ENCODE results near the gene FLNB. TPM values are rescaled to one million over a fixed set of nuclear protein-coding genes. Genes with fewer than 3 reads are reported as not detected.

The FLNB gene
- total RNA-seq, 1 donor from 2014 or later: 83.3 TPM

DNA sequence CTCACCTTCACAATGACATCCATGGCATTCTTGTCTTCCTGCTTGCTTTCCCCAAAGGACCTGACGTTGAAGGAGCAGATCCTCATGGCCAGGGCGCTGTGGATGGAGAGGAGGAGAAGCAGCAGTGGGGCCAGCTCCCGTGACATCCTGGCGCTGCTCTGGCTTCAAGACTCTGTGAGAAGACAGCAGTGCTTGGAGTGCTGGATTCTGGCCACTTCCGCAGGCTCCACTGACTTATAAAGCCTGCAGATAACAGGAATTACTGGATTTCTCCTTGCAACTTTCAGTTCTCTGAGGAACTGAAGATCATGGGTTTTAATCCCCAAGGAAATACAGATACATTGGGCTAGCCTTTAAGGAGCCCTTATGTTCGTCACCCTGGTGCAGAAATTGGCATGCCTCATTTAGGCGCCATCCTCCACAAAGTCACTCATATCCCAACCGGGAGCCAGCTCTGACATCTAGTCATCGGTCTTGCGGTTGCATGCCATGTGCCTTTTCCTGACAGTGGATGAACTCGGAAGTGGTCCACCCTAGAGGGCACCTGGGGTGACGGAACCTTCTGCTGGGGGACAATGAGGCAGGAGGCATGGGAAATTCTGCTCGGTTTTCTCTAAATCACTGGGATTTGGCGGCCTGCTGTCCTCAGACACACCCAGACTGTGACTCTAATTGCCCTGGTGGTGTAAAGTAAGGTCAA lies 202.7 kb downstream of the FLNB start, which contains the start of gene DNASE1L3:
DNASE1L3 (minus strand) TSS at position 212 of the 700 bp plus-strand sequence; CDS start at position 146, 66 bp downstream.
- DNase-seq (no peak), ATAC-seq (no peak)
- H3K4me3 ChIP-seq: no peak within 1 kb of the TSS
- no peaks in the 10 kb centered on the region for H3K36me3 ChIP-seq
- intact Hi-C loops (cut with DNase I): no loop called here
- TF ChIP-seq, protein P1, sequence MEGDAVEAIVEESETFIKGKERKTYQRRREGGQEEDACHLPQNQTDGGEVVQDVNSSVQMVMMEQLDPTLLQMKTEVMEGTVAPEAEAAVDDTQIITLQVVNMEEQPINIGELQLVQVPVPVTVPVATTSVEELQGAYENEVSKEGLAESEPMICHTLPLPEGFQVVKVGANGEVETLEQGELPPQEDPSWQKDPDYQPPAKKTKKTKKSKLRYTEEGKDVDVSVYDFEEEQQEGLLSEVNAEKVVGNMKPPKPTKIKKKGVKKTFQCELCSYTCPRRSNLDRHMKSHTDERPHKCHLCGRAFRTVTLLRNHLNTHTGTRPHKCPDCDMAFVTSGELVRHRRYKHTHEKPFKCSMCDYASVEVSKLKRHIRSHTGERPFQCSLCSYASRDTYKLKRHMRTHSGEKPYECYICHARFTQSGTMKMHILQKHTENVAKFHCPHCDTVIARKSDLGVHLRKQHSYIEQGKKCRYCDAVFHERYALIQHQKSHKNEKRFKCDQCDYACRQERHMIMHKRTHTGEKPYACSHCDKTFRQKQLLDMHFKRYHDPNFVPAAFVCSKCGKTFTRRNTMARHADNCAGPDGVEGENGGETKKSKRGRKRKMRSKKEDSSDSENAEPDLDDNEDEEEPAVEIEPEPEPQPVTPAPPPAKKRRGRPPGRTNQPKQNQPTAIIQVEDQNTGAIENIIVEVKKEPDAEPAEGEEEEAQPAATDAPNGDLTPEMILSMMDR (IDR thresholded peaks at IDR 0.05): no peak
- H3K27ac ChIP-seq: no peak within 1 kb of the TSS
- H3K9me3 ChIP-seq: no peaks in the 10 kb centered on the region
- peaks cover 15% of the 10 kb centered on the region for H3K4me1 ChIP-seq
- no peaks in the 10 kb centered on the region for H3K27me3 ChIP-seq (ENCODE audit: low read depth)

DNA sequence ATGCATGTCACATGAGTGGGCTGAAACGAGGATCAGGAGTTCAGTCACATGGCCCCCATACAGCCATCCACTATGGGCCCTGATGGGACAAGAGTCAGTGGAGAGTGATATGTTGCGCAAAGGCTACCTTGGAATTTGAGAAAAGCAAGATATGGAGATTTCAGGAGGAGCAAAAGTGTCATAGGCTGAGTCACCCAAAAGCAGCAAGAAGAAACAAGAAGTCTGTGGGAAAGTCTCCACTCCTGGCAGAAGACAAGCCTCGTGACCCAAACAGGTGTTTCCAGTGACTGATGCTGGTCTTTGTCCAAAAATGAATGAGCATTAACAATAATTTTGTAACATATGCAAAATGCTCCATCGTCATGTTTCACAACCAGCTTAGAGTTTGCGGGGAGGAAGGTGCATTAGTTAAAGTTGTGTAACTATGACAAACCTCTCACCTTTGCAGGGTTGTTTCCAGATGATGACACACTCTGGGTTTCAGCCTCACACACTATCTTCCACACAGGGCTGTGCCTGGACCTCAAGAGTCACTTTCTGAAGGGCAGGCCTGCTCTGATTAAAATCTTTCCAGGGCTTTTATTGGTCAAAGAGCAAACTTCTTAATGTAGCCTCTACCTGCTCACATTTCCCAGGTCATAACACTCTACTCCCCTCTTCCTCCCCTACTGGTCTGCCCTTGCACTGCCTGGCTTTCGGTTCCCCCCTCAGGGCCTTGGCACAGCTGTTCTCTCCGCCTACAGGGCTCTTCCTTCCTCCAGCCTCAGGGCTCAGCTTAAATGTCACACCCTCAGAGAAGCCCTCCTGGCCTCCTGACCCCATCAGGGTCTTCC lies 206.5 kb downstream of the FLNB start:
- DNase-seq (peak; percentile 58), ATAC-seq (peak; percentile 57 to 66)
- Histone ChIP-seq H3K27ac (no peak overlapping the region), H3K9me3 (no peaks in the 10 kb centered on the region), H3K4me3 (no peak overlapping the region), H3K27me3 (ENCODE audit: low read depth) (no peaks in the 10 kb centered on the region), H3K36me3 (no peaks in the 10 kb centered on the region), H3K4me1 (peaks cover 33% of the 10 kb centered on the region)
- TF ChIP-seq, protein P1 (IDR thresholded peaks at IDR 0.05): peak; percentile 30
- intact Hi-C loops (cut with DNase I): no loop called here

DNA sequence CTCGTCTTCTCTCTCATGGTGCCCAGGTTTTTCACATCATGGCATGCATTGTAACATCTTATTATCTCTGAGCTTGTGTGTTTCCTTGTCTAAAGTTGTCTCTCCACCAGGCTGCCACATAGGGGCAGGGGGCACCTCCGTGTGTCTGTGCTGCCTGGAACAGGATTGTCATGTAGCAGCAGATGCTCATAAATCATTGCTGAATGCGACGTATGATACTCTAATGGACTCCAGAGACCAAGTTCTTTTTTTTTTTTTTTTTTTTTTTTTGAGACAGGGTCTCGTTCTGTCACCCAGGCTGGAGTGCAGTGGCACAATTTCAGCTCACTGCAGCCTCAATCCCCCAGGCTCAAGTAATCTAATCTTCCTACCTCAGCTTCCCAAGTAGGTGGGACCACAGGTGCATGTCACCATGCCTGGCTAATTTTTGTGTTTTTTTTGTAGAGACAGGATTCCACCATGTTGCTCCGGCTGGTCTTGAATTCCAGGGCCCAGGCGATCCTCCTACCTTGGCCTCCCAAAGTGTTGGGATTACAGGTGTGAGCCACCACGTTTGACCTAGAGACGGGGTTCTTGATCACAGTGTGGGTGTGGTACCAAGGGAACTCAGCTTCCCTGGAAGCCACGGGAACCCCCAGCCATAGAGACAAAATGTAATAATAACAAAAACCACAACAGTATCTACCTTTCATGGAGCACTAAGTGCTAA lies 207.2 kb downstream of the FLNB start:
- Histone ChIP-seq H3K27ac (no peak overlapping the region), H3K36me3 (no peaks in the 10 kb centered on the region)
- TF ChIP-seq, protein P1 (IDR thresholded peaks at IDR 0.05): peak; percentile 0

DNA sequence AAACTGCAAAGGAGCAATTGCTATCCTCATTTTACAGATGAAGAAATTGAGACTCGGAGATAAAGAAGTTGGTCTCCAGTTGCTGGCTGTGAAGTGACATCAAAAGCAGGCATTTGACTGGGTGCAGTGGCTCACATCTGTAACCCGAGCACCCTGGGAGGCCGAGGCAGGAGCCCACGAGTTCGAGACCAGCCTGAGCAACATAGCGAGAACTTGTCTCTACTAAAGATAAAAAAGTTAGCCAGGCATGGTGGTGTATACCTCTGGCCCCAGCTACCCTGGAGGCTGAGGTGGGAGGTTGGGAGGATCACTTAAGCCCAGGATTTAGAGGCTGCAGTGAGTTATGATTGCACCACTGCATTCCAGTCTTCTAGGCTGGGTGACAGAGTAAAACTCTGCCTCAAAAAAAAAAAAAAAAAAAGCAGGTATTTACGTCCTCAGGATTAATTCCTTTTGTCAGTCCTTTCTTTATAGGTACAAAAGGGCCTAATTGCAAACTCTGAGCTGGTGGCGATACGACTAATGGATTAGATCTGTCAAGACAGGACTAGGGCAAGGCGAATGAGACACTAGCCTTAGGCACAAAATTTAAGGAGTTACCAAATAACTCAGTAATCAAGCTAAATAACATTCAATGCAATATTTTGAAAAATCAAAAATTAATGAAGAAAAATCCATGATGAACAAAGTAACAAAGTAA lies 208.4 kb downstream of the FLNB start:
- DNase-seq (no peak), ATAC-seq (no peak)
- H3K27me3 ChIP-seq (ENCODE audit: low read depth): no peaks in the 10 kb centered on the region
- H3K4me1 ChIP-seq: peaks cover 29% of the 10 kb centered on the region
- H3K9me3 ChIP-seq: no peaks in the 10 kb centered on the region
- intact Hi-C loops (cut with DNase I): no loop called here
- H3K4me3 ChIP-seq: no peak overlapping the region
- H3K27ac ChIP-seq: peak overlapping the region; percentile 20
- TF ChIP-seq, protein P1 (IDR thresholded peaks at IDR 0.05): no peak
- no peaks in the 10 kb centered on the region for H3K36me3 ChIP-seq

More for the DNA sequence above, 207.2 kb downstream of the FLNB start:
- Histone ChIP-seq H3K4me3 (no peak overlapping the region), H3K4me1 (peaks cover 33% of the 10 kb centered on the region), H3K27me3 (ENCODE audit: low read depth) (no peaks in the 10 kb centered on the region), H3K9me3 (no peaks in the 10 kb centered on the region)
- intact Hi-C loops (cut with DNase I): no loop called here
- DNase-seq: no peak
- no peak for ATAC-seq

All from lower lobe of right lung (tissue), 2 donors.